Measurements from ENCODE around the gene THSD8.

The THSD8 gene

DNA sequence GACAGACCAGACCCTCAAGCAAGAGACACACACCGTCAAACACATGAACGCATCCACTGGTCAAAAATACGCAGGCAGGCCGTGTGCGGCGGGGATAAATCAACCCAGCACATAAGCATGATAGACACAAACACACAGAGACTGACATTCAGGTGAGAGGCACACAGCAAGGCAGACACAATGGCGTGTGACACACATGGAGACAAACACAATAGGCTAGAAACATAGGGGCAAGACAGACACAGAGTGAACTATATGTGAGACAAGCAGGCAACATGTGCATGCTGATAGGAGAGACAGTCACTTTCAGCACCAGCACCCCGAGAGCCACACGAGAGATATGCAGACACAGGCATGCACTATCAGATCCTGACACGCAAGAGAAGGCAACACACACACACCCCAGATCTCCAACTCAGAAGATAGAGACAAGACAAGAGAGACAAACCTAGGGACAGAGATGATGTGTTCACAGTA, 17.4 kb upstream of the THSD8 start:
- H3K4me3 ChIP-seq (ENCODE audit: low read depth, low read length), result no peak overlapping the region
- TF ChIP-seq, protein P1, sequence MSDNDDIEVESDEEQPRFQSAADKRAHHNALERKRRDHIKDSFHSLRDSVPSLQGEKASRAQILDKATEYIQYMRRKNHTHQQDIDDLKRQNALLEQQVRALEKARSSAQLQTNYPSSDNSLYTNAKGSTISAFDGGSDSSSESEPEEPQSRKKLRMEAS (IDR thresholded peaks at IDR 0.05; ENCODE audit: low read depth, low read length), result no peak
- TF ChIP-seq, protein P2, sequence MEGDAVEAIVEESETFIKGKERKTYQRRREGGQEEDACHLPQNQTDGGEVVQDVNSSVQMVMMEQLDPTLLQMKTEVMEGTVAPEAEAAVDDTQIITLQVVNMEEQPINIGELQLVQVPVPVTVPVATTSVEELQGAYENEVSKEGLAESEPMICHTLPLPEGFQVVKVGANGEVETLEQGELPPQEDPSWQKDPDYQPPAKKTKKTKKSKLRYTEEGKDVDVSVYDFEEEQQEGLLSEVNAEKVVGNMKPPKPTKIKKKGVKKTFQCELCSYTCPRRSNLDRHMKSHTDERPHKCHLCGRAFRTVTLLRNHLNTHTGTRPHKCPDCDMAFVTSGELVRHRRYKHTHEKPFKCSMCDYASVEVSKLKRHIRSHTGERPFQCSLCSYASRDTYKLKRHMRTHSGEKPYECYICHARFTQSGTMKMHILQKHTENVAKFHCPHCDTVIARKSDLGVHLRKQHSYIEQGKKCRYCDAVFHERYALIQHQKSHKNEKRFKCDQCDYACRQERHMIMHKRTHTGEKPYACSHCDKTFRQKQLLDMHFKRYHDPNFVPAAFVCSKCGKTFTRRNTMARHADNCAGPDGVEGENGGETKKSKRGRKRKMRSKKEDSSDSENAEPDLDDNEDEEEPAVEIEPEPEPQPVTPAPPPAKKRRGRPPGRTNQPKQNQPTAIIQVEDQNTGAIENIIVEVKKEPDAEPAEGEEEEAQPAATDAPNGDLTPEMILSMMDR (IDR thresholded peaks at IDR 0.05; ENCODE audit: low read depth, low read length), result no peak
- no peak for TF ChIP-seq POLR2A (IDR thresholded peaks at IDR 0.05; ENCODE audit: extremely low read depth, insufficient read length)
- no peak for TF ChIP-seq MYC (IDR thresholded peaks at IDR 0.05; ENCODE audit: low read depth, low read length)
- peak; percentile 29 for DNase-seq (ENCODE audit: low read depth)

DNA sequence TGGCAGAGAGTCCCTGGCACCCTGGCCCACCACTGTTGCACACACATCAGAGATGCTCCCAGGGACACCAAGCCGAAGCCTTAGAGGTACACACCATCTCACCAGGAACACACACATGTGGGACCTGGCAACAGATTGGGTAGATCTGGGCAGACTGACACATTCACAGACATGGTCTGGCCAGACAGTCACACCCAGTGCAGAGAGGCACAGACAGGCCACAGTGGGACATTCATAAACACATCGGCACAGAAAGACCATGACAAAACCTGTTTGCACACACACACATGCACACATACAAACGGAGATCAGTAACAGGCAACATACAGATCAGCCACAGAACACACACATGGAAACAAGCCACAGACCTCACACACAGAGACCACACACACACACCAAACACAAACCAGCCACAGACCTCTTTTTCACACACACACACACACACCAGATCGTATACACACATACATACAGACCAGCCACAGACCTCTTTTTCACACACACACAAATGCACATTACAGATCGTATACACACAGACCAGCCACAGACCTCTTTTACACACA, 16.9 kb upstream of the THSD8 start:
- no peak overlapping the region for H3K4me3 ChIP-seq (ENCODE audit: low read depth, low read length)
- TF ChIP-seq MYC (IDR thresholded peaks at IDR 0.05; ENCODE audit: low read depth, low read length) (no peak), POLR2A (IDR thresholded peaks at IDR 0.05; ENCODE audit: extremely low read depth, insufficient read length) (no peak)
- TF ChIP-seq, protein P1 (IDR thresholded peaks at IDR 0.05; ENCODE audit: low read depth, low read length), result no peak
- TF ChIP-seq, protein P2 (IDR thresholded peaks at IDR 0.05; ENCODE audit: low read depth, low read length), result no peak
- DNase-seq (ENCODE audit: low read depth), result peak; percentile 25

DNA sequence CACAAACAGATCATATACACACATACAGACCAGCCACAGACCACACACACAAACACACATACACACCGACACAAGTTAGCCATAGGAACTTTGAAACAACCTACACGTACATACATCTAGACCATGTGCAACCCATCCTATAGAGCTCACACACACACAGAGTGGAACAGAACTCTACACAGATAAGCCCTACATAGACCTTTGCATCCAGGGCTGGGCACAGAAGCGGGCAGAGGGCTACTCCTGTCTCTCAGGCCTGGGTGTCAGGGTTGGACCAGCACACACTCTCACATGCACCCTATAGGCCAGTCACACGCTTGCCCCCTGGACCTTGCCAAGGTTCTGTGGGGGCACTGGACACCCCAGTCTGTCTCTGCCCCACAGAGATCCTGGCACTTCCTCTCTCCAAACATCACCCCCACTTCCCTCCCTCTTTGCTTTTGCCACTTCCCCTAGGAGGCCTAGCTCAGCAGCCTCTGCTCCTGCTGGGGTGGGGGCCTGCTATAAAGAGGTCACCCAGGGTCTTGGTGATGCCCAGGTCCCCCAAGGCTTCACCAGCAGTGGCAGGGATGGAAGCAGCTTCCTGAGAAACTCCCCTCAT, 16.3 kb upstream of the THSD8 start:
- peak; percentile 78 for DNase-seq (ENCODE audit: low read depth)
- H3K4me3 ChIP-seq (ENCODE audit: low read depth, low read length), result no peak overlapping the region
- TF ChIP-seq, protein P2 (IDR thresholded peaks at IDR 0.05; ENCODE audit: low read depth, low read length), result no peak
- TF ChIP-seq MYC (IDR thresholded peaks at IDR 0.05; ENCODE audit: low read depth, low read length) (peak; percentile 37; the same call in 1 of the 2 replicates), POLR2A (IDR thresholded peaks at IDR 0.05; ENCODE audit: extremely low read depth, insufficient read length) (no peak)
- TF ChIP-seq, protein P1 (IDR thresholded peaks at IDR 0.05; ENCODE audit: low read depth, low read length), result 0 out of 2 replicates have a peak, but pooled peaks have one; percentile 18

DNA sequence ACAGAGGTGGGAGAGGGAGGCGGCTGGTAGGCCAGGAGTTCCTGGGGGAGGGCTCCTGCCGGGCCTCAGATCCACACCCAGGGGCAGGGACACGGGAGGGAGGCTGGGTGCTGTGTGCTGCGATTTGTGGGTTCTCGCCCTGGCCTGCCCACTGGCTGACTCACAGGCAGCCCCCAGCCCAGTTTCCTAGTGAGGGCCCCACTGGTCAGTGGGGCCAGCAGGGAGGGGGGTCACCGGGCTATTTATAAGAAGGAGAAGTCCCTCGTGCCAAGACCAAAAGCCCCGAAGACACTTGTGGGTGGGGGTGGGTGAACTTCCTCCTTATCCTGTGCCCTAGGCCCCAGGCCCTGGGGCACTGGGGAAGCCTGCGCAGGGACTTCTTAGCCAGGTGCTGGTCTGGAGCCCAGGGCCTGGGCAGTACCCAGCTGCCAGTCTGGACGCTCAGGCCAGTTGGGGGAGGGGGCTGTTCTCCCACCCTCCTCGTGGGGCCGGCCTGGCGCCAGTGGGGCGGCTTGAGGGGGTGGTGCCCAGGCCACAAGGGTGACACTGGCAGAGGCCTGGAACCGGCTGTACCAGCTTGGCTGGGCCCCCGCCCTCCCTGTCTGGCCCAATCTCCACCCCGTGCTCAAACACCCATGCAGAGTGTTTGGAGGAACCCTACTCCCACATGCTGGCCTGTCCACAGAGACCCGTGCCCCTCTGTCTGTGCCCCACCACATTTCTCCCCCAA, 15.6 kb upstream of the THSD8 start:
- peak; percentile 88 for DNase-seq (ENCODE audit: low read depth)
- TF ChIP-seq POLR2A (IDR thresholded peaks at IDR 0.05; ENCODE audit: extremely low read depth, insufficient read length), result no peak
- TF ChIP-seq, protein P1 (IDR thresholded peaks at IDR 0.05; ENCODE audit: low read depth, low read length), result no peak; the same call in 1 of the 2 replicates
- 0 out of 2 replicates have a peak, but pooled peaks have one; percentile 19 for TF ChIP-seq MYC (IDR thresholded peaks at IDR 0.05; ENCODE audit: low read depth, low read length)
- H3K4me3 ChIP-seq (ENCODE audit: low read depth, low read length), result no peak overlapping the region

DNA sequence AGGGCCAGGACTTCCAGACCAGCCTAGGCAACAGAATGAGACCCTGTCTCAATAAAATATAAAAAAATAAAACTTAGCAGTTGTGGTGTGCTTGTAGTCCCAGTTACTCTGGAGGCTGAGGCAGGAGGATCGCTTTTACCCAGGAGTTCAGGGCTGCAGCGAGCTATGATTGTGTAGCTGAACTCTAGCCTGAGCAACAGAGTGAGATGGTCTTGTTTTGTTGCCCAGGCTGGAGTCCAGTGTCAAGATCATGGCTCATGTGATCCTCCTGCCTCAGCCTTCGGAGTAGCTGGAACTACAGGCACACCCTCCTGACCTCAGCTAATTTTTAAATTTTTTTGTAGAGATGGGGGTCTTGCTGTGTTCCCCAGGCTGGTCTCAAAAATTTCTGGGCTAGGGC, 14.9 kb upstream of the THSD8 start:
- no peak for TF ChIP-seq POLR2A (IDR thresholded peaks at IDR 0.05; ENCODE audit: extremely low read depth, insufficient read length)
- TF ChIP-seq, protein P1 (IDR thresholded peaks at IDR 0.05; ENCODE audit: low read depth, low read length), result no peak
- no peak for TF ChIP-seq MYC (IDR thresholded peaks at IDR 0.05; ENCODE audit: low read depth, low read length)
- TF ChIP-seq, protein P2 (IDR thresholded peaks at IDR 0.05; ENCODE audit: low read depth, low read length), result no peak
- H3K4me3 ChIP-seq (ENCODE audit: low read depth, low read length), result no peak overlapping the region
- no peak for DNase-seq (ENCODE audit: low read depth)
